SK-N-MC (cell line): Measurements from ENCODE around the gene JAZF1.

Experiments
- DNase-seq: peaks from one replicate; pipeline ENCODE4 v3.0.0-alpha.2; 2011; ENCODE audit warnings: low read depth, low spot score
- H3K27ac ChIP-seq: fragments of 200-600 bp; sonication (generic); 2 replicates; pipeline ENCODE4 v1.5.1; 2016; ENCODE audit warnings: mixed run types
- H3K36me3 ChIP-seq: fragments of 200-600 bp; sonication (generic); 2 replicates; pipeline ENCODE4 v1.6.1; 2017; ENCODE audit warnings: antibody characterized with exemption, low read length, mixed read lengths; ENCODE audit not compliant: insufficient read depth
- H3K4me3 ChIP-seq: fragments of 200-600 bp; sonication (generic); 2 replicates; pipeline ENCODE4 v1.5.1; 2016
- H3K9ac ChIP-seq: fragments of 200-600 bp; sonication (generic); 2 replicates; pipeline ENCODE4 v1.8.0; 2017; ENCODE audit warnings: mixed run types, mixed read lengths; ENCODE audit not compliant: insufficient read length
- H3K9me3 ChIP-seq: fragments of 200-600 bp; sonication (generic); 2 replicates; pipeline ENCODE4 v1.6.1; 2017; ENCODE audit warnings: low read depth, mild to moderate bottlenecking, antibody characterized with exemption, low read length, moderate library complexity, mixed read lengths
- EZH2 ChIP-seq: fragments of 200-600 bp; sonication (generic); IDR thresholded peaks from one replicate; pipeline ENCODE4 v1.6.1; 2017; ENCODE audit warnings: antibody characterized with exemption
- FOXP2 ChIP-seq: optimal IDR thresholded peaks from 2 replicates; pipeline ENCODE3; 2011; ENCODE audit warnings: mild to moderate bottlenecking, moderate library complexity; ENCODE audit not compliant: insufficient read depth; ENCODE audit errors: extremely low read length, control extremely low read depth
- POLR2AphosphoS5 ChIP-seq: IDR thresholded peaks from 2 replicates; pipeline ENCODE4 v1.6.1; 2012; ENCODE audit warnings: mild to moderate bottlenecking, low read depth, low read length, borderline replicate concordance

Gene JAZF1

DNA sequence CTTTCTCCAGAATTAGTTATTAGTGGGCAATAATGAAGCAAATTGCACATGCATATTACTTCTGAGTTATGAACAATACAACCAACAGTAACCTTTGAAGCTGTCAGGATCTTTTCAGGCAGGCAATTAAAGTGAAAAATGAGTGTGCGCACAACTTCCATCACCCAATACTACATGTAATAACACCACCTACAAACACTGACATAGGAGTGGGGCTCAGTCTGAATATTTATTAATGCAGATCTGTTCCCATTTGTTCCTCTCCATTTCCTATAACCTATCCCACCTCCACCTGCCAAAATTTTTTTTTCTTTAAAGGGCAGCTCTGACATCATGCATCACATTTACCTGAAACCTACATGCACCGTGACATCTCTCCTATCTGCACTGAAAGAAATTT is 177.2 kb downstream of the JAZF1 start:
- Histone ChIP-seq H3K9ac (no peak overlapping the region), H3K4me3 (no peak overlapping the region)
- TF ChIP-seq POLR2AphosphoS5 = no peak
- no peak for TF ChIP-seq EZH2
- TF ChIP-seq FOXP2 = no peak

GRCh38 chr7:28002638-28003037 is 178.0 kb downstream of the JAZF1 start:
- no peak overlapping the region for H3K27ac ChIP-seq
- H3K36me3 ChIP-seq = no peaks in the 10 kb centered on the region
- H3K4me3 ChIP-seq = no peak overlapping the region
- no peaks in the 10 kb centered on the region for H3K9me3 ChIP-seq
- no peak overlapping the region for H3K9ac ChIP-seq
- DNase-seq = no peak
- TF ChIP-seq FOXP2 (no peak), POLR2AphosphoS5 (no peak), EZH2 (no peak)

More for the DNA sequence above, 177.2 kb downstream of the JAZF1 start:
- H3K36me3 ChIP-seq = no peaks in the 10 kb centered on the region
- no peak overlapping the region for H3K27ac ChIP-seq
- H3K9me3 ChIP-seq = no peaks in the 10 kb centered on the region
- DNase-seq = no peak

DNA sequence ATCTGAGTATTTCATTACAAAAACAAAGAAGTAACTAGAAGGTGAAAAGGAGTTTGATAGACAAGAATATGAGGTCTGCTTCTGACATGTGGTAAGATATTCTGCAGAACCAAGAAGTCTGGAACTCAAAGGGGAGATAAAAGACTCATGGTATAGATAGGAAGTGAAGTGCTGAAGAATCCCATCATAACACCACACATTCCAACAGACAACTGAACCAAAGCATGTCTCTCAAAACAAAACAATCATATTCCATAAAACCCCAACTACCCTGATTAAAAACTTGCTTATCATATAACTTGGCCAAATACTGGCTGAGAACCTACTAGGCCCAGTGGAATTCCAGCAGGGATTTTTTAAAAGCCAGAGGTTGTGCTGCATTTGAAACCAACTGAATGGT is 178.7 kb downstream of the JAZF1 start:
- H3K27ac ChIP-seq = no peak overlapping the region
- H3K4me3 ChIP-seq = no peak overlapping the region
- H3K9ac ChIP-seq = no peak overlapping the region
- no peak for DNase-seq
- H3K36me3 ChIP-seq = no peaks in the 10 kb centered on the region
- TF ChIP-seq EZH2 (no peak), POLR2AphosphoS5 (no peak), FOXP2 (no peak)
- no peaks in the 10 kb centered on the region for H3K9me3 ChIP-seq

- no peak overlapping the region for H3K9ac ChIP-seq
- DNase-seq = no peak
- no peaks in the 10 kb centered on the region for H3K9me3 ChIP-seq
- no peaks in the 10 kb centered on the region for H3K36me3 ChIP-seq
- TF ChIP-seq FOXP2 (no peak), EZH2 (no peak), POLR2AphosphoS5 (no peak)
- no peak overlapping the region for H3K4me3 ChIP-seq
- H3K27ac ChIP-seq = no peak overlapping the region
Measured at GRCh38 chr7:27999829-28000228, 180.8 kb downstream of the JAZF1 start.

GRCh38 chr7:27998382-27998781 is 182.2 kb downstream of the JAZF1 start:
- no peak for TF ChIP-seq FOXP2
- TF ChIP-seq POLR2AphosphoS5 = no peak
- no peak for TF ChIP-seq EZH2
- no peaks in the 10 kb centered on the region for H3K9me3 ChIP-seq

GRCh38 chr7:27997188-27997707 is 183.3 kb downstream of the JAZF1 start:
- no peaks in the 10 kb centered on the region for H3K36me3 ChIP-seq
- TF ChIP-seq FOXP2 (no peak), EZH2 (no peak), POLR2AphosphoS5 (no peak)
- no peak overlapping the region for H3K27ac ChIP-seq
- H3K9ac ChIP-seq = no peak overlapping the region
- no peak overlapping the region for H3K4me3 ChIP-seq
- DNase-seq = no peak
- H3K9me3 ChIP-seq = no peaks in the 10 kb centered on the region

More at GRCh38 chr7:27998382-27998781, 182.2 kb downstream of the JAZF1 start:
- Histone ChIP-seq H3K9ac (no peak overlapping the region), H3K4me3 (no peak overlapping the region), H3K27ac (no peak overlapping the region), H3K36me3 (no peaks in the 10 kb centered on the region)
- DNase-seq = no peak

DNA sequence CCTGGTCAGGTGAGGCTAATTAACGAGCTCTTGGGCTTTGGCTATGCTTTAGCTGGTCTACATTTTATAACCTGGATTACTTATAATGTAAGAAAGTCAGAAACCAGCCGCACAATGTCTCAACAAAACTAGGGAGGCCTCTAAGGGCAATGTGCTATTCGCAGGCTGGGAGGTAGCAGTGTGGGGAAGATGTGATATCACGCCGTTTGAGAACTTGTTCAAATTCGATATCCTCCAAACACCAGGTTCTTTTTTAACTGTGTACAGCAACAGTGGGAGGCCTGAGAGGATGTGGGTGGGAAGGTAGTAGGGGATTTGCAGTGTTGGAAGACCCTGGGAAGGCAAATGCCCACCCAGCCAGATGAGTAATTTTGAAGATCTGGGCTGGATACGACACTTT is 184.5 kb downstream of the JAZF1 start:
- Histone ChIP-seq H3K27ac (no peak overlapping the region), H3K36me3 (no peaks in the 10 kb centered on the region), H3K4me3 (no peak overlapping the region), H3K9me3 (no peaks in the 10 kb centered on the region), H3K9ac (no peak overlapping the region)
- DNase-seq = no peak
- TF ChIP-seq EZH2 (no peak), POLR2AphosphoS5 (no peak), FOXP2 (no peak)

GRCh38 chr7:27995228-27995627 is 185.4 kb downstream of the JAZF1 start:
- TF ChIP-seq EZH2 (no peak), FOXP2 (no peak), POLR2AphosphoS5 (no peak)
- H3K9ac ChIP-seq = no peak overlapping the region
- no peak overlapping the region; the same call in 1 of the 2 replicates for H3K4me3 ChIP-seq
- H3K36me3 ChIP-seq = no peaks in the 10 kb centered on the region
- H3K9me3 ChIP-seq = no peaks in the 10 kb centered on the region
- H3K27ac ChIP-seq = no peak overlapping the region; the same call in 1 of the 2 replicates
- no peak for DNase-seq

- TF ChIP-seq FOXP2 = no peak
- TF ChIP-seq POLR2AphosphoS5 = no peak
- TF ChIP-seq EZH2 = no peak
- Histone ChIP-seq H3K9me3 (no peaks in the 10 kb centered on the region), H3K36me3 (no peaks in the 10 kb centered on the region), H3K9ac (no peak overlapping the region), H3K4me3 (peak overlapping the region; percentile 38; the same call in 1 of the 2 replicates), H3K27ac (no peak overlapping the region; the same call in 1 of the 2 replicates)
- DNase-seq = no peak
Measured at GRCh38 chr7:27994639-27995038, 186.0 kb downstream of the JAZF1 start.
